ENCODE measurements around the gene MAP1B.

The MAP1B gene

DNA sequence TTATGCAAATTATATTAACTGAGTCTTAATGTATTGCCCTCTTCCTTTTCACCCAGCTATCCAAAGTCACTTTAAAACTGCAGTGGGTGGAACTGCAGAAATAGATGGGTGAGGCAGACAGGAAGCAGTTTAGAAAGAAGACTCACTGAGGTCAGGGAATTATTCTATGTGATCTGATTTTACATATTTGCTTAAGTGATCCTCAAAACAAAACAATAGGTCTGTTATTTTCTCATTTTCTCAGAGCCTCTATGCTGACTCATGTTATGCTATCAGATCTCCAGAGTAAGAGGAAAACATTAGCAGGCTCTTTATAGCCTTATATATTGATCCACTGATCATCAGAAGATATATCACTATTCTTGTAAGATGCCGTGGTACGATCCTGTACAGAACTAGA lies 149.3 kb downstream of the MAP1B start:
- no peak for DNase-seq

All from amniotic stem cell (primary cell).